CD14-positive monocyte (primary cell): Measurements from ENCODE around the gene SPATS2. TPM values are rescaled to one million over a fixed set of nuclear protein-coding genes. Genes with fewer than 3 reads are reported as not detected.

Experiments used
- DNase-seq, 3 donors: peaks; one replicate each; pipeline ENCODE4 v3.0.0-alpha.2; 2011 to 2022
- H2AFZ ChIP-seq: 2 replicates; pipeline ENCODE4 v1.6.0; 2012; ENCODE audit warnings: mild to moderate bottlenecking, low read depth, low read length, inconsistent platforms; ENCODE audit not compliant: insufficient read depth, poor library complexity, severe bottlenecking
- H3K27ac ChIP-seq, 2 donors: 1 replicate in 1 of 2; 2 replicates in 1 of 2; pipeline ENCODE4 v1.5.1; 2012 to 2013; ENCODE audit warnings: low read length in 2 of 2, control low read depth in 1 of 2, inconsistent platforms in 1 of 2, low read depth in 1 of 2, mild to moderate bottlenecking in 1 of 2
- H3K27me3 ChIP-seq, 2 donors: one replicate each; pipeline versions ENCODE4 v1.6.0 to v1.6.1; 2011 to 2013; ENCODE audit warnings: low read length in 2 of 2; ENCODE audit not compliant: control insufficient read depth in 2 of 2, insufficient read depth in 2 of 2
- H3K36me3 ChIP-seq, 2 donors: replicated peaks in 1 of 2; 1 replicate in 1 of 2; 2 replicates in 1 of 2; pipeline versions ENCODE4 v1.5.1 to v1.6.1; 2012 to 2013; ENCODE audit warnings: low read length in 2 of 2, control low read depth in 1 of 2, inconsistent platforms in 1 of 2, mild to moderate bottlenecking in 1 of 2; ENCODE audit not compliant: insufficient read depth in 2 of 2, control insufficient read depth in 1 of 2
- H3K4me1 ChIP-seq, 2 donors: 1 replicate in 1 of 2; 2 replicates in 1 of 2; pipeline versions ENCODE4 v1.5.1 to v1.6.1; 2012 to 2013; ENCODE audit warnings: low read length in 2 of 2, control low read depth in 1 of 2, inconsistent platforms in 1 of 2, mild to moderate bottlenecking in 1 of 2, moderate library complexity in 1 of 2; ENCODE audit not compliant: insufficient read depth in 2 of 2, control insufficient read depth in 1 of 2
- H3K4me2 ChIP-seq: replicated peaks from 2 replicates; pipeline ENCODE3; 2012; ENCODE audit warnings: low read length, moderate library complexity, mild to moderate bottlenecking; ENCODE audit not compliant: poor library complexity, severe bottlenecking; ENCODE audit errors: extremely low read depth
- H3K4me3 ChIP-seq, 3 experiments: fragments of 200-600 bp in 1 of 3; sonication (generic) in 1 of 3; replicated peaks in 1 of 3; 1 replicate in 2 of 3; 2 replicates in 1 of 3; pipeline ENCODE4 v1.5.1; 2011 to 2013; ENCODE audit warnings: low read length in 3 of 3, mild to moderate bottlenecking in 3 of 3, control low read depth in 2 of 3, low read depth in 2 of 3, inconsistent platforms in 1 of 3, moderate library complexity in 1 of 3
- H3K79me2 ChIP-seq: 2 replicates; pipeline ENCODE4 v1.6.0; 2012; ENCODE audit warnings: mild to moderate bottlenecking, control low read depth, inconsistent platforms, low read length, moderate library complexity; ENCODE audit not compliant: insufficient read depth
- H3K9ac ChIP-seq: 2 replicates; pipeline ENCODE4 v1.6.0; 2017; ENCODE audit warnings: low read length, mild to moderate bottlenecking; ENCODE audit not compliant: insufficient read depth, poor library complexity, severe bottlenecking
- H3K9me3 ChIP-seq, 2 donors: replicated peaks in 1 of 2; 1 replicate in 1 of 2; 2 replicates in 1 of 2; pipeline versions ENCODE4 v1.5.1 to v1.6.1; 2012 to 2013; ENCODE audit warnings: low read length in 2 of 2, control low read depth in 1 of 2; ENCODE audit not compliant: control insufficient read depth in 1 of 2, insufficient read depth in 1 of 2
- H4K20me1 ChIP-seq: 2 replicates; pipeline ENCODE4 v1.6.0; 2012; ENCODE audit warnings: mild to moderate bottlenecking, low read length, control low read depth, moderate library complexity; ENCODE audit not compliant: insufficient read depth
- H3K27ac Mint-ChIP-seq, 7 donors: one replicate each; pipeline ENCODE4 v1.8.0; 2020; ENCODE audit warnings: mild to moderate bottlenecking in 7 of 7, mixed read lengths in 7 of 7, moderate library complexity in 6 of 7, inconsistent platforms in 2 of 7
- H3K27me3 Mint-ChIP-seq, 3 donors: one replicate each; pipeline ENCODE4 v1.8.0; 2021 to 2022; ENCODE audit warnings: low read depth in 3 of 3, mild to moderate bottlenecking in 3 of 3, mixed read lengths in 3 of 3, moderate library complexity in 3 of 3, inconsistent platforms in 1 of 3
- H3K36me3 Mint-ChIP-seq, 2 donors: one replicate each; pipeline ENCODE4 v1.8.0; 2020; ENCODE audit warnings: mixed read lengths in 2 of 2, inconsistent platforms in 1 of 2, mild to moderate bottlenecking in 1 of 2
- H3K4me1 Mint-ChIP-seq: one replicate; pipeline ENCODE4 v1.8.0; 2020; ENCODE audit warnings: mild to moderate bottlenecking, mixed read lengths
- H3K4me3 Mint-ChIP-seq, 2 donors: one replicate each; pipeline ENCODE4 v1.8.0; 2020; ENCODE audit warnings: mild to moderate bottlenecking in 2 of 2, mixed read lengths in 2 of 2, moderate library complexity in 1 of 2
- H3K9me3 Mint-ChIP-seq, 7 donors: one replicate each; pipeline ENCODE4 v1.8.0; 2020 to 2022; ENCODE audit warnings: mixed read lengths in 7 of 7, mild to moderate bottlenecking in 6 of 7, moderate library complexity in 6 of 7, inconsistent platforms in 2 of 7
- WGBS: methylation state at CpG from one replicate; pipeline ENCODE4 v1.1.5; 2013; ENCODE audit warnings: missing lambda C conversion rate; ENCODE audit not compliant: insufficient coverage; 5-methylcytosine and 5-hydroxymethylcytosine counted together
- intact Hi-C, 2 donors: fragments of 100-400 bp; cut with micrococcal nuclease; formaldehyde crosslinking; loops; one replicate each; pipeline versions ENCODE4 v1.15.0 to v1.15.1; 2023
- polyA plus RNA-seq, 3 donors: library from polyadenylated mRNA; depleted of rRNA in 1 of 3; unstranded in 2 of 3; stranded (reverse) in 1 of 3; fragments of 300-500 nt in 2 of 3; fragments of >200 nt in 1 of 3; fragmentation: Illumina TruSeq in 2 of 3; gene quantifications; 1 replicate in 2 of 3; 2 replicates in 1 of 3; pipeline ENCODE4 v1.2.3, GENCODE V29; 2012 to 2021
- TF ChIP-seq, protein P1 (sequence below): fragments of 200-600 bp; IDR thresholded peaks from one replicate; pipeline ENCODE4 v1.8.0; 2022; ENCODE audit warnings: antibody characterized with exemption, mild to moderate bottlenecking

Gene SPATS2
- polyA plus RNA-seq, 3 donors: 1.1 to 3.2 (median 1.8) TPM

DNA sequence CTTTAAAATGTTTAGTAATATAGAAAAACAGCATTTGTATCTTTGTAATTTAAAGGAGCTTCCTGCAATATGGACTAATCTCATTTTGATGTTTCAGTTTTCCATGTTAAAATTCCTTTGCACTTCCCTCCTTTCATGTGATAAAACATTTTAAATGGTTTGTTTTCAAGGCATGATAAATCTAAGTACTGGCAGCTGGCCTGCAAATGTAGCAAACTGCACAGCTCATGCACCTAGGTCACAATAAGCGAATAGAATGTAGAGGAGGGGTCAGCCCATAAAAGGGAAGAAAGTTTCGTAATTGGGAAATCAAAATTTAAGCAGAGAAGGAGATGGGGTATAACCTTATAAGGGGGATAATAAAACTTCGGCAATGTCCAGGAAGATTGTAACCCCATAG, 91.6 kb downstream of the SPATS2 start:
- H3K9me3 ChIP-seq: no peaks in the 10 kb centered on the region
- H3K4me1 ChIP-seq: no peaks in the 10 kb centered on the region
- no peak overlapping the region for H3K4me3 ChIP-seq
- DNase-seq: no peak
- Mint-ChIP-seq H3K4me3 (no peak overlapping the region), H3K36me3 (peaks cover 9 to 13% of the 10 kb centered on the region in 2 donors), H3K27ac (no peak overlapping the region), H3K4me1 (no peaks in the 10 kb centered on the region), H3K9me3 (peaks cover 0 to 2% (median 0%) of the 10 kb centered on the region in 7 donors), H3K27me3 (peaks cover 0 to 1% (median 0%) of the 10 kb centered on the region in 3 donors)
- H4K20me1 ChIP-seq: no peaks in the 10 kb centered on the region
- H3K36me3 ChIP-seq: no peaks in the 10 kb centered on the region
- 100% methylated on average over 1 of the region's 3 CpGs for WGBS
- no peaks in the 10 kb centered on the region for H3K79me2 ChIP-seq
- no peak overlapping the region for H3K4me2 ChIP-seq
- intact Hi-C loops: no loop called here
- H3K27ac ChIP-seq: no peak overlapping the region
- no peak overlapping the region for H3K9ac ChIP-seq
- no peak overlapping the region for H2AFZ ChIP-seq
- H3K27me3 ChIP-seq: no peaks in the 10 kb centered on the region
- TF ChIP-seq, protein P1, sequence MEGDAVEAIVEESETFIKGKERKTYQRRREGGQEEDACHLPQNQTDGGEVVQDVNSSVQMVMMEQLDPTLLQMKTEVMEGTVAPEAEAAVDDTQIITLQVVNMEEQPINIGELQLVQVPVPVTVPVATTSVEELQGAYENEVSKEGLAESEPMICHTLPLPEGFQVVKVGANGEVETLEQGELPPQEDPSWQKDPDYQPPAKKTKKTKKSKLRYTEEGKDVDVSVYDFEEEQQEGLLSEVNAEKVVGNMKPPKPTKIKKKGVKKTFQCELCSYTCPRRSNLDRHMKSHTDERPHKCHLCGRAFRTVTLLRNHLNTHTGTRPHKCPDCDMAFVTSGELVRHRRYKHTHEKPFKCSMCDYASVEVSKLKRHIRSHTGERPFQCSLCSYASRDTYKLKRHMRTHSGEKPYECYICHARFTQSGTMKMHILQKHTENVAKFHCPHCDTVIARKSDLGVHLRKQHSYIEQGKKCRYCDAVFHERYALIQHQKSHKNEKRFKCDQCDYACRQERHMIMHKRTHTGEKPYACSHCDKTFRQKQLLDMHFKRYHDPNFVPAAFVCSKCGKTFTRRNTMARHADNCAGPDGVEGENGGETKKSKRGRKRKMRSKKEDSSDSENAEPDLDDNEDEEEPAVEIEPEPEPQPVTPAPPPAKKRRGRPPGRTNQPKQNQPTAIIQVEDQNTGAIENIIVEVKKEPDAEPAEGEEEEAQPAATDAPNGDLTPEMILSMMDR: no peak

DNA sequence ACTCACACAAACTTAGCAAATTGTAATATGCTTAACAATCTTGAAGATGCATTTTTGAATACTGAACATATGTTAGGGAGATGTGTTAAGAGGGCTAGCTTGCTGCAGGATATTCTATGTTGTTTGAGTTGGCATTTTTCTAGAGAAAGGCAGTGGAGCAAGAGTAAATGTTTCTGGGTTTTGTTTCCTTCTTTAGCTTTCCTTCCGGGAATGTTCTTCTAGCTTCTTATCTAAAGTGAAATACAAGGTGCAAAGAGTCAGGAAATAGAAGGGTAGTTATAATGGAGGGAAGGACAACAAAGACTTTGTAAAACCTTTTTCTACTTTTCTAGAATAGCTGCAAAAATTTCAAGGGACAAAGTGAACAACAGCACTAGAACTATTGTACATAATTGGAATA, 94.0 kb downstream of the SPATS2 start:
- TF ChIP-seq, protein P1: no peak
- Mint-ChIP-seq H3K4me3 (no peak overlapping the region), H3K9me3 (peaks cover 0 to 7% (median 0%) of the 10 kb centered on the region in 7 donors), H3K27ac (no peak overlapping the region), H3K27me3 (peaks cover 0 to 2% (median 1%) of the 10 kb centered on the region in 3 donors), H3K4me1 (no peaks in the 10 kb centered on the region), H3K36me3 (peaks cover 7 to 10% of the 10 kb centered on the region in 2 donors)
- Histone ChIP-seq H3K9me3 (no peaks in the 10 kb centered on the region), H3K79me2 (no peaks in the 10 kb centered on the region), H3K36me3 (no peaks in the 10 kb centered on the region), H3K4me2 (no peak overlapping the region), H3K4me3 (no peak overlapping the region), H3K9ac (no peak overlapping the region), H3K4me1 (no peaks in the 10 kb centered on the region), H3K27ac (no peak overlapping the region), H4K20me1 (no peaks in the 10 kb centered on the region), H3K27me3 (no peaks in the 10 kb centered on the region), H2AFZ (no peak overlapping the region)
- DNase-seq: no peak
- no CpG with 5 or more reads among the region's 1 CpG for WGBS
- intact Hi-C loops: no loop called here
